Measurements from ENCODE around the gene CTNNA2.

Gene CTNNA2

GRCh38 chr2:80547344-80547743 lies 1034.5 kb downstream of the CTNNA2 start:
- no peak for DNase-seq (ENCODE audit: low read depth in 2 of 2)

- DNase-seq (ENCODE audit: low read depth in 2 of 2), result no peak
These were observed 1035.6 kb downstream of the CTNNA2 start for GRCh38 chr2:80548469-80548868.

GRCh38 chr2:80549901-80550300 lies 1037.0 kb downstream of the CTNNA2 start:
- no peak for DNase-seq (ENCODE audit: low read depth in 2 of 2)

DNA sequence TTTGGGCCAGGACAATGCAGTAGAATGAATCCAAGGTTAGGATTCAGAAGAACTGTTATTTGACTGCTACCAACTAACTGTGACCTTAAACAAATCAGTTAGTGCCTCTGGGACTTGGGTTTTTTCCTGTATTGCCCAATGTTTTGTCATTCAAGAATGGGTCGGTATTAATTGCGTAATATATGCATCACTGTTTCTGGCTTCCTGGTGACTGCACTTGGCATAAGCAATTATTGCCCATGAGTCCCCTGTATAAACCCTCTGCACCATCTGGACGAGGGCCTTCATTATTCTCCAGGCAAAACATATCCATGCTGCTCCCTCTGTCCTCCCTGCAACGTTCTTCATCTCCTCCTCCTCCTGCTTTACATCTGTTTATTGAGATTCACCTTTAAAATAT lies 1047.5 kb downstream of the CTNNA2 start:
- DNase-seq (ENCODE audit: low read depth in 2 of 2), result no peak

DNA sequence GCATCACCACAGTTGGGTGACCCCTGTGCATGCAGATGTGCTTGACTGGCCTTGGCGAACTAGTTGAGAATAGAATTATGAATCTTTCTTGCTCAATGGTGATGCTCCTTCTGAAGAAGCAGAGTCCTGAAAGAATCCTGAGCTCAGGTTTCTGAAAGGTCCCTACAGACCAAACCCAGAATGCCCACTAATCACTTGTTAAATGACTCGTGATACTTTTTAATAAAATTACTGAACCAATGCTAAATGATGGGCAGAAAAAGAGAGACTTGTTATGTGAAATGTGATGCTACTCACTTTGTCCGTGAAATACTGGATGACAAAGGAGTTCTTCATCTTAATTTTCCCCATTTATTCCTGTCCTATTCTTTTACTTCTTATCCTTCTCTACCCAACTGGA lies 1055.2 kb downstream of the CTNNA2 start:
- no peak for DNase-seq (ENCODE audit: low read depth in 2 of 2)

- no peak for DNase-seq (ENCODE audit: low read depth in 2 of 2)
These were observed 1060.3 kb downstream of the CTNNA2 start for GRCh38 chr2:80573167-80573566.

- DNase-seq (ENCODE audit: low read depth in 2 of 2), result no peak
These were observed 1061.1 kb downstream of the CTNNA2 start for GRCh38 chr2:80573950-80574349.

GRCh38 chr2:80579756-80580155 lies 1066.9 kb downstream of the CTNNA2 start:
- DNase-seq (ENCODE audit: low read depth in 2 of 2), result no peak

DNA sequence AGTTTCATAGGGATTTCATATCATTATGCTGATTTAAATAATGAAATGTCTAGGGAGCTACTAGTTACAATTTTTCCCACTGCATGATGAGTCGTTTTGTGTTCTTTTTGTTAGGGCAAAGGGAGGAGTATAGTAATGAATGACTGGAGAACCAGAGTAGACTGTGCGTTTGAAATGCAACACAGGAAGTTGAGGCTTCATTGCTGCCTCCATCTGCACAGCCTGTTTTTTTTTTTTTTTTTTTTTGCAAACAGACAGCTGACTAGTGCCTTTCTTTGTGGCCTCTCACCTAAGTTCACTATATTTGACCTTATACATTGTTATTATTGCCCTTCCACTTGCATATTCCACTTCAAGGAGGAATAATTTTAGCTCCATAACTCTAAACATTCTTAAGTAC lies 1078.4 kb downstream of the CTNNA2 start:
- DNase-seq (ENCODE audit: low read depth in 2 of 2), result no peak

- no peak for DNase-seq (ENCODE audit: low read depth in 2 of 2)
These were observed 1079.3 kb downstream of the CTNNA2 start for GRCh38 chr2:80592106-80592505.

- DNase-seq (ENCODE audit: low read depth in 2 of 2), result no peak
These were observed 1097.3 kb downstream of the CTNNA2 start for GRCh38 chr2:80610108-80610507.

- DNase-seq (ENCODE audit: low read depth in 2 of 2), result no peak
These were observed 1108.8 kb downstream of the CTNNA2 start for GRCh38 chr2:80621656-80622055.

DNA sequence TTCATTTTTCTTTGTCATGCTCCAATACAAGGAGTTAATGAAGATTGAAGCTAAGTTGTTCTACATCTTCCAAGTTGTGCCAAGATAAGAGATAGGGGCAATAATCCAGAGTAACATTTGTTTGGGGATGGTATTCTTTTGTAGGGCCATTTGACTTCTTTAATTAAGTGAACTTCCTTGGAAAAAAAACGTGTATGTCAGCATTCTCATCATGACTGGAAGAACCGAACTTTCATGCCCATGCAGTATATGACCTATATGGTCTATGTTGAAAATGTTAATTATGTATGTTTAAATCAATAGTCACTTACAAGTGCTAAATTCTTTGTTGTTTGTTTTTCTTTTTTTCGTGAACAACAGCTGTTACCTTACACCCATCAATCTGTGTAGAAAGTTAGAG lies 1111.2 kb downstream of the CTNNA2 start:
- DNase-seq (ENCODE audit: low read depth in 2 of 2), result no peak

GRCh38 chr2:80634590-80634989 lies 1121.7 kb downstream of the CTNNA2 start:
- no peak for DNase-seq (ENCODE audit: low read depth in 2 of 2)

GRCh38 chr2:80638783-80639182 lies 1125.9 kb downstream of the CTNNA2 start:
- no peak for DNase-seq (ENCODE audit: low read depth in 2 of 2)

DNA sequence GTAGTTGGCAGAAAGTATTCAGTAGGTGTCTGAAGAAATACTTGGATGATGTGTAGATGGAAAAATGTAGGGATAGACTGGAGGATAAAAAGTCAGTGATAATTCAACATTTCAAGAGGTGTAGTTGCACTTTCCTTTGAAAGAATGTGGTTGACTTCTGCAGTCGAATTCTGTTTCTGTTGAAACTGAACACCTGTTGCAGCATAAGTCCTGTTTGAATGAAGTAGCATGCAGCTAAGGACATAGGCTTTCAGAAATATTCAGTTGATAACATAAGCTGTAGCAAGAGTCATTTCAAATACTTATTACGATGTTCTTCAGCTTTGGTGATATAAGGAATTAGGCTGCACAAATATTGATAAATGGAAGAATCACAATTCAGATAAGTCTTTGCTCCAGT lies 1129.6 kb downstream of the CTNNA2 start:
- no peak for DNase-seq (ENCODE audit: low read depth in 2 of 2)

DNA sequence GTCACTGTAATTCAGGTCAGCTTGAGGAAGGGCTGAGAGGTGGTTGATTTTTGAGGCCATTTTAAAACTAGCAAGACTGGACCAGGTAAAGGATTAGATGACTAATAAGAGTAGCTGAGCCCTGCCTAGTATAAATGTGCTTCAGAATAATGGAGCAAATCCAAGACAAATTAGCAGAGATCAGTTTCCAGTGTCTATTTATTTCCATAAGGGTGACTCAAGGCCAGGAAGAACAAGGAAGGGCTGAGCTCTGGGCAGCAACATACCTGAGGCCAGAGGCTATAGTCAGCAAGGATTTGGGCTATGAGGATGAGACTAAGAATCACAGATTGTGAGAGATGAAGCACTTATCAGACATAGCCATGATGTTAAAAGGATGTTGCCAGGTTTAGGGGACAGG lies 1130.7 kb downstream of the CTNNA2 start:
- DNase-seq (ENCODE audit: low read depth in 2 of 2), result no peak

DNA sequence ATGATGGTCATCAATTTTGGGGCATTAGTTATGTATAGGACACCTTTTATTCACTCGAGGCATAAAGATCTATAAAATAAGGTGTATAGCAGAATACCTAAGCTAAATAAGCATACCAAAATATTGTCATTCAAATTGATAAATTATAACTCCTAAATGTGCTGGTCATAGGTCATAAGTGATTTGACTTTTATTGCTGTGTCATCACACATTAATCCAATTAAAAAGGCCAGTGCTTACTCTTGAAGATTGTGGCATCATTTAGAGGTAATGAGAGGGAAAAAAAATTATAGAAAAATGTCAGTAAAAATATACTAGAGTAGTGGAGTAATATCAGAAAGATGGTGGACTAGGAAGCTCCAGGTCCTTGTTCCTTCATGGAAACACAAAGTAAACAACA lies 1138.6 kb downstream of the CTNNA2 start:
- no peak for DNase-seq (ENCODE audit: low read depth in 2 of 2)

- no peak for DNase-seq (ENCODE audit: low read depth in 2 of 2)
These were observed 1142.4 kb downstream of the CTNNA2 start for GRCh38 chr2:80655265-80655664.

DNA sequence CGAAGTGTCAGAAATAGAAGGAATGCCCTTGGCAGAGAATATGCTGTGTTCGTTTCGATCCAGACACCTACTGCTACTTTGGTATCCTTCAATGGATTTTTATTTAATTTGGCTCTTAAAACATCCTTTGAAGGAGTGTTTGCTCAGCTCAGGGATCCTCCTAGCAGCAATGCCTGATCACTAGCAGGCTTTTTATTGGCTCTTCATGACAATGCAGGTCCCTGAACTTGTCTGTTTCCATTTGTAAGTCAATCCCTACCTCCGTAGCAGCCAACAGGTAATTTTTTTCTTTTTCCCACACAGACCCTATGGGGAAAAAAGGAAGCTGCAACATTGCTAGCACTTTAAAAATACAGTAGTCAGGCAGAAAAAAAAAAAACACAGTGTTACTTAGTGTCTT lies 1157.9 kb downstream of the CTNNA2 start:
- DNase-seq (ENCODE audit: low read depth in 2 of 2), result no peak

- no peak for DNase-seq (ENCODE audit: low read depth in 2 of 2)
These were observed 1174.7 kb downstream of the CTNNA2 start for GRCh38 chr2:80687524-80687923.

GRCh38 chr2:80689106-80689505 lies 1176.3 kb downstream of the CTNNA2 start:
- DNase-seq (ENCODE audit: low read depth in 2 of 2), result no peak
